HG03175 (cell line): ENCODE results near the gene DUSP15.
"Not testable (repeated sequence)": the region's sequence is repeated elsewhere in the genome, so short reads cannot be mapped to it uniquely, and the experiment has no call there.

ENCODE experiments used
- ATAC-seq: cut with Tn5 transposase; IDR thresholded peaks from one replicate; pipeline ENCODE4 v1.9.1; 2021; ENCODE audit warnings: mild to moderate bottlenecking, moderate library complexity; ENCODE audit not compliant: unreplicated experiment

DUSP15 gene

DNA sequence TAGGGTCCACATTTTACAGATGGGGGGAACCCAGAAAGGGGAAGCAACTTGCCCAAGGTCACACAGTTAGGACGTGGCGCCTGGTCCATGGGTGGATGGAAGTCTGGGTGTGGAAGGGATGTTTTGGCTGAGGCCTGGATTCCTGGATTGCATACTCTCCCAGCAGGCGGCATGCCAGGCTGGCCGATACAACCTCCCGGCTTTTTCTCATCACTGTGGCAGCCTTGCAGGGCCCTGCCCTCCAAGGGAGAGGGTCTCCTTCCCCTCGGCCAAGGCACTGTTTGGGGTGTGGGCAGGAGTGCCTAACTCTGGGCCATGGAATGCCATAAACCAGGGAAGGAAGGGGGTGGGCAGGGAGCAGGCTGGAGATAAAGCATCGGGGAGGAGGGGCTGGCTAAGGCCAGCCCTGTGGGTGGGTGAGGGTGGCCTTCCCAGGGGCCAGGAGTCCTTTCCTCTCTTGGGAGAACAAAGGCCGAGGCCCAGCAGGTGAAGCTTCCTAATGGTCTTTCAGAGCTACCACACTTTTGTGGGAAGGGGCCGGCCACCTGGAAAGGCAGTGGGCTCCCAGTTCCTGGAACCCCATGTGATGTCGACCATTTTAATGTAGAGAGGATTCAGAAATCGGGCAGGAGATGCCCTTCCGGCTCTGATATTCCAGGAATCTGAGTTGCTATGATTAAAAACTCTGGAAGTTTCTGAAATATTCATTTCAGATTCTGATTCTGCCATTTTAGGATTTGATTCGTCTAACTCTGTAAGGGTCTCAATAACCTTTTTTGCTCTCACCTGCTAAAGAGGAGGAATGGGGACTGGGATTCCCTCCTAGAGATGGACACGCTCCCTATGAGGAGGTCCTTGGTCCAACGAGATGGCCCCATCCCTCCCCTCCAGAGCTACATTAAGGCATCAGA lies 29.2 kb downstream of the DUSP15 start:
- no peak for ATAC-seq

DNA sequence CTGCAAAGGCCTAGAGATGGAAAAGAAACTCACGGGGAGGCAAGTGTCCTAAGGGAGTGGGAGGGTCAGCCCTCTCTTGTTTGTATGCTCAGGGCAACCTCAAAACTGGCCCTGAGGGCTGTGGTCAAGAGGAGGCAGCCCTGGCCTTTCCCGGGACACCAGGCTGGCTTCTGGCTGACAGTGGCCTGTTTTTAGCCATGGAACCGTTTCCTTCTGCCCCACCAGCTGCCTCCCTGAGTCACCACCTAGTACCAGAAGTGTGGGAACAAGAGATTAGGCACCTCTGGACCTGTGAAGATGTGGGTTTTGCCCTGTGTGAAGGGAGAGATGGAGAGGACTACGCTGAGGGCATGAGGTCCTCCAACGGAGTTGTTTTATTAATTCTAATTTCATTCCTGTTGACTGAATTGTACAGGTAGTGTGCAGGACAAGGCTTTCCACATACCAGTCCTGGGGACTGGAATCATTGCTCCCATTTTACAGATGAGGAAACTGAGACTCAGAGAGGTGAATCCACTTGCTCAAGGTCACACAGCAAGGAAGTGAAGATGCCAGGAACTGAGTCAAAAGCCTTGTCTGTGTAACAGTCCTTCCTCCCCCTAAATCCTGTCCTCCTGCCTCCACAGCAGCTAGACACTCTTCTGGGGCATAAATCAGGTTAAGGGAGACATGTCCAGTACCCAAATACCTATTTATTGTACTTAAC lies 30.4 kb downstream of the DUSP15 start:
- no peak for ATAC-seq

DNA sequence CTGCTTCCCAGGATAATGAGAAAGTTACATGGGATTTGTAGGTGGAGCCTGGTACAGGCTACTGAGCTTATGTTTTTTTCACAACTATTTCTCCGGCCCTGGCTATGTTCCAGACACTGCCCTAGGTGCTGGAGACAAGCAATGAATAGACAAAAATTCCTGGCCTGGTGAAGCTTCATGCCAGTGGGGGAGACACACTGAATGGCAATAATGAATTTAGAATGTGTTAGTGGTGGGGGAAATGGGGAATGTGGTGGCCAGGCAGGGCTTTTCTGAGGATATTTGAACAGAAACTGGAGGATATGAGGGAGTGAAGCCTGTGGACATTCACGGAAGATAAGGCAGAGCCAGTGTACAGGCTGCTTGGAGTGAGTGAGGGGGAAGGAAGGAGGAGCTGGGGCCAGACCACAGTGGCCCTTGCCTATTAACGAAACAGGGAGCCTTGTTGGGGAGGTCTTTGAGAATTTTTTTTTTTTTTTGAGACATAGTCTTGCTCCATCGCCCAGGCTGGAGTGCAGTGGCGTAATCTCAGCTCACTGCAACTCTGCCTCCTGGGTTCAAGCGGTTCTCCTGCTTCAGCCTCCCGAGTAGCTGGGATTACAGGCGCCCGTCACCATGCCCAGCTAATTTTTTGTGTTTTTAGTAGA lies 31.6 kb downstream of the DUSP15 start:
- ATAC-seq, result no peak

DNA sequence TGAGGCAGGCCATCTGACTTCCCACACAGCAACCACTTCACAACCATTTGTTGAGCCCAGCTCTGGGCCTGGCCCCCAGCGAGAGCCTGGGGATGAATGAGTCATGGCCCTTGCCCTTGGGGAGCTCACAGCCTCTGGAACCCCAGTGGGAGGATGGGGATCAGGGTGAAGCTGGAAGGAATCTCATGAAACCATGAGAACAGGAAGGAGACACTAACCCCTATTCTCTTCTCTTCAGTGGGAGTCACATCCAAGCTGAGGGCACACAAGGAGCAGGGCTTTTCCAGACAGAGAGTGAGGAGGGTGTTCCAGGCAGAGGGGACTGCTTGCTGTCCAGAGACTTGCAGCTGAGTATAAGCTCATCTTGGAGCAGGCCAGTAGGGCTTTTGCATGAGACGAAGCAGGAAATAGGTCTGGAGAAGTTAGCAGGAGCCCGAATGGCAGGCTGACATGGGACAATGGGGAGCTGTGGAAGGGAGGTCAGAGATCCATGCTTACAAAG lies 32.4 kb downstream of the DUSP15 start:
- no peak for ATAC-seq

DNA sequence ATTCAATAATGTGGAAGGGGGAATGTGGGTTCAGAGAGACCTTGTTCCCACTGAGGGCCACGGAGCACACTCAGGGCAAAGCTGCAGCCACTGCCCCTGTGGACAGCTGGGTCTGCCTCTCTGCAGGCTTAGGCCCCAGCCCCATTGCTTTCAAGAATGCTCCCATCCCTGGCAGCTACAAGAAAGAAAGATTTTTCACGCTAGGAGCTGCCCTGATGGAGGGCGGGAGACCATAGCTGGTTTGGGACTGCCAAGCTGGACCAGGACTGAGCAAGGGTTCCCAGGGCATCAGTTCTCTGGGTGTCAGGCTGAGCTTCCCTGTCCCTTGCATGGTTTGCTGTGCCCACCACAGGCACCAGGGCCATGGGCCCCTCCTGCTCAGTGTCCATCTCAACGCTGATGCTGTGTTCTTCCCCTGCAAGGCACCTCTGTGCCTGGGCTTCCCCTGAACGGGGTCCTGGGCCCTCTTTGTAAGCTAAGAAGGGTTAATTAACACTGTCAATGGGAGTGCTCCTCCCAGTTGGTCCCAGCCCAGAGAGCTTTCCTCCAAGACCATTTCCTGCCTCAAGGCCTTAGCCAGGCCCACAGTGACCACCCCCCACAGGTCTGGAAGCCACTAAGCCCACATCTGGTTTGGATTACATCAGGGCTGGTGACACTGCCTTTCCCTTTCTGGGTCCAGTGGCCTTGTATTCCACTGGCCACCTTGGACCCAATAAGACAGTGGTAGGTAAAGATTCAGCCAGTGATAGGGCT lies 33.3 kb downstream of the DUSP15 start:
- ATAC-seq, result no peak

DNA sequence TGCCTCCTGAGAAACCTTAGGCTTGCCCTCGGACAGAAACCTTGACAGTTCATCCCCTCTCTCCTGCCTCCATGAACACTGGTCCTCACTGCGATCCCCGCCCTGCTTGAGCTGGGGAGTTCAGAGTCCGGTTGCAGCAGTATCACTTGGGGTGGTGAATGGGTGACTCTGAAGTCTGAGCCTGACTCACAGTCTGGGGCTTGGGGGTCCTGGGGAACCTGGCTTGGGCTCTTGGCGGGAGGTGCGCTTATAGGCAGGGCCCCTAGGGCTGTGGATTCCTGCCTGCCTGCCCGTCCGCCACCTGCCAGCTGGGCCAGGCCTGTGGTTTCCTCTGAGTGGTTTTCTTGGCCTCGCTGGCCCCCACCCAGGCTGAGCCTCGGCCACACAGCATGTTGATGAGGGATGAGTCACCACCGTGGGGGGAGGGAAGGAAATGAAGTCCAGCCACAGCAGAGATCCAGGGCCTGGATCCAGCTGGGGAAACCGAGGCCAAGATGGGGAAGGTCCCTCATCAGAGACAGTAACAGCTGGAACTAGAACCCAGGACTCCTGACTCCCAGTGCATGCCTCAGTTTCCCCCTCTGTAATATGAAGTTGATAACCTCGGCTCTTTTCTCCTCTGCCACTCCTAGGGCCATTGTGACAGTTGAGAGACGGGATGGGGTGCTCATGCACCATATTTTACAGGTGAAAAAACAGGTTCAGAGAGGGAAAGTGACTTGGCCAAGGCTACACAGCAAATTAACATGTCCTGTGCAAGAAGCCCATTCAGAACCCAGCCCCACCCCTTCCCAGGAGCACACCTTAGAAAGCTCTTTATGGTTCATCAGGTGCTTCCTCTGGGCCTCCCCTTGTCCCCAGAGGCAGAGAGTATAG lies 34.1 kb downstream of the DUSP15 start:
- ATAC-seq, result no peak

DNA sequence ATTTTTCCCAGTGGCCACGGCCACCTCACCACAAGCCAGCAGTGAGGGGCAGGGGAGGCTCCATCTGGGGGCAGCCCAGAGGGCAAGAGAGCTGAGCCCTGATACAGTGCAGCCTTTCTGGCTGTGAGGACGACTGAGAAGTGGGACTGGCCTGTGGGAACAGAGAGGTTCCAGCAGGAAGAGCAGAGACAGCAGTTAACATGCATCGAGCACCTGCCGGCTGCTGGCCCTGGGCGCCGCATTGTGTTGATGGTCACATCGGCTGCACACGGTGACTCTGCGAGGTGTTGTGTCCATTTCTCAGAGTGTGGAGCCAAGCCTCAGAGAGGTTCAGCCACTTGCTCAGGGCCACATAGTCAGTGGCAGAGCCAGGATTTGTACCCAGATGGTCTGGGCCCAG lies 34.8 kb downstream of the DUSP15 start:
- ATAC-seq, result no peak

DNA sequence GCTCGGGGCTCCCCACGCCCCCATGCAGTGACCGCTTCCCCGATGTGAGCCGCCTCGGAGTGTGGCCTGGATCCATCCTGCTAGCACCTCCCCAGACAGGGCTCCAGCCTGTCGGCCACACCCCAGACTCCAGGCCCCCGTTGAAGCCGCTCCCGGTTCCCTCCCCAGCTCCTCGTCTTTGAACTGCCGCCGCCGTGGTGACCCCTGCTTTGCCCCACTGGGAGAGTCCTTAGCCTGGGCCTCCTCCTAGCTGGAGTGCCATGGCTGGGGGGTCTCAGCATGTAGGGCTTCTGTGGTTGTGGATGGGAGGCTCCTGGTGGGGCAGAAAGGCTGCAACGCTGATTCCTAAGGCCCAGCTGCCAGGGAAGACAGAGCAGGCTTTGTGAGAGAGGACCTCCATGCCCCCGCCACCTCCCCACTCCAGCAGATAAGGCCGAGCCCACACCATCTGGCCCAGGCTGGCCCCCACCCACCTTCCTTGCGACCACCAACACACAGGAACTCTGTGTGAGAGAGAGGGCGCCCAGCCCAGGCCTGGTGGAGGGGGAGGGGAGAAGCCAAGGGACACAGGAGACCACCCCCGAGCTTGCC lies 36.3 kb downstream of the DUSP15 start:
- ATAC-seq, result no peak

DNA sequence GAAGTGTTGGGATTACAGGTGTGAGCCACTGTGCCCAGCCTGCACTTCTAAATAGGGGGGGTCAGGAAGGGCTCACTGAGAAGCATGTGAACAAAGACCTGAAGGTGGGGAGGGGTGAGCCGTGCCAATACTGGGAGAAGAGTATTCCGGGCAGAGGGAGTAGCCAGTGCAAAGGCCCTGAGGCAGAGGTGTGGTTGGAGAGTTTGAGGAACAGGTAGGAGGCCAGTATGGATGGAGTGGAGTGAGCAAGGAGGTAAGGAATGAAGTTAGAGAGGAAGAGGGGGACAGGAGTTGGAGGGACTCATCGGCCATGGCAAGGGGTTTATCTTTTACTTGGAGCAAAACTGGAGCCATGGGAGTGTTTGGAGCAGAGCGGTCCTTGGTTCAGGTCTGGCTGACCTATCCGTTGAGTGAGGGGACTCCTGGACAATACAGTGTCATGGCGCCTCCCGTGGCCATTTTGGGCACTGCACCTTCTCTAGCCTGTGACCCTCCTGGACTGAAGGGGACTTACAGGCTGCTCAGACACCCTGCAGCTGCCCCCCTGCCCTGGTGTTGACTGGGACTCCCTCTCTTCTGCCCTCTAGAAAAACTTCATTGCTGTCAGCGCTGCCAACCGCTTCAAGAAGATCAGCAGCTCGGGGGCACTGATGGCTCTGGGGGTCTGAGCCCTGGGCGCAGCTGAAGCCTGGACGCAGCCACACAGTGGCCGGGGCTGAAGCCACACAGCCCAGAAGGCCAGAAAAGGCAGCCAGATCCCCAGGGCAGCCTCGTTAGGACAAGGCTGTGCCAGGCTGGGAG lies 37.0 kb downstream of the DUSP15 start:
- ATAC-seq, result no peak

DNA sequence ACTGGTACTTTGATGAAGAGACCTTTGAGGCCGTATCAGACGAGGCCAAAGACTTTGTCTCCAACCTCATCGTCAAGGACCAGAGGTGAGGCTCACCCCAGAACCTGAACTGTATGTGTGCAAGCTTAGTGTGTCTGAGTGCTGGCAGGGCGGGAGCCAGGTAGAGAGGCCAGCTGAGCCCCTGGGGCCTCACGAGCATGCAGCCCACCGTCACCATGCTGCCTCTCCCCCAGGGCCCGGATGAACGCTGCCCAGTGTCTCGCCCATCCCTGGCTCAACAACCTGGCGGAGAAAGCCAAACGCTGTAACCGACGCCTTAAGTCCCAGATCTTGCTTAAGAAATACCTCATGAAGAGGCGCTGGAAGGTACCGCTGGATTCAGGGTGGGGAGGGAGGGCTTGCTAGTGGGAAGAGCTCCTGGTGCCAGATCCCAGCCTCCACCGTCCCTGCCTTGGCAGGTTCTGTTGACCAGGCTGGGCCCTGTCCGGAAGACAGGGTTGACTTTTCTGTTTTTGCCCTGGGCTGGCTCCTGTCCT lies 38.5 kb downstream of the DUSP15 start:
- ATAC-seq, result no peak

DNA sequence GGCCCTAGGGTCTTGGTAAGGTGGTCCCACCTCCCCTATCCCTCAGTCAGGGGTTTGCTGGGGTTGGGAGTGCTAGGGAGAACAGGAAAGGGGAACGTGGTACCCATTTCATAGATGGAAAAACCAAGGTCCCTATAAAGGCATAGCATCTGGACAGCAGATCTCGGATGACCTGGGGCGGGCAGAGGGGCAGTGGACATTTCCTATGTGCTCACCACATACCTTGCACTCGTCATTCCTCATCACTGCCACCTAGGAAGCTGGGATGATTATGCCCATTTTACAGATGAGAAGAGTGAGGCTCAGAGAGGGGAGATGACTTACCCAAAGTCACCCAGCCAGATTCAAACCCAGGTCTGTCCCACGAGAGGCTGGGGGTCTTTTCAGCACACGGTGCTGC lies 39.1 kb downstream of the DUSP15 start:
- ATAC-seq, result no peak

DNA sequence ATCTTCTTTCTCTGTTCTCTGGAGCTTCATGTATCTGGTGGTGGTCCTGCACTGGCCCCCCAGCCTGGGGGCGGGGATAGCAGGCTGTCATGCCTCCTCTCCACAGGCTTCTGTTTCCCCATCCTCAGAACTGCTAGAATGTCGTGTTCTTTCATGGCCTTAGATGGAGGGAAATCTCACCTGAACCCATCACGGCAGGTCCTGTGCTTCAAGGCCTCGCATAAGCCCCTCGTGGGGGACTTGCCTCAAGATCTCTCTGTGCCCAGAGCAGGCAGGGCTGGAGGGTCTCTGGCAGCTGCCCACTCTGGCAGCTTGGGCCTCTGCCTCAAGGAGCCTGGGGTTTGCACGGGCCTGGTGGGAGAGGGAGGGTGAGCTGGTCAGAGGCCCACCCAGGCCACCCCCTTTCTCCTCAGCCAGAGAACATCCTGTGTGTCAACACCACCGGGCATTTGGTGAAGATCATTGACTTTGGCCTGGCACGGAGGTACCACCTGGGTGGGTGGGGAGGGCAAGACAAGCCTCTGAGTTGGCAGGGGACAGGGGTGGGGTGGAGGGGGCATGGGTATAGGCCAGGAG lies 39.8 kb downstream of the DUSP15 start:
- ATAC-seq, result no peak

DNA sequence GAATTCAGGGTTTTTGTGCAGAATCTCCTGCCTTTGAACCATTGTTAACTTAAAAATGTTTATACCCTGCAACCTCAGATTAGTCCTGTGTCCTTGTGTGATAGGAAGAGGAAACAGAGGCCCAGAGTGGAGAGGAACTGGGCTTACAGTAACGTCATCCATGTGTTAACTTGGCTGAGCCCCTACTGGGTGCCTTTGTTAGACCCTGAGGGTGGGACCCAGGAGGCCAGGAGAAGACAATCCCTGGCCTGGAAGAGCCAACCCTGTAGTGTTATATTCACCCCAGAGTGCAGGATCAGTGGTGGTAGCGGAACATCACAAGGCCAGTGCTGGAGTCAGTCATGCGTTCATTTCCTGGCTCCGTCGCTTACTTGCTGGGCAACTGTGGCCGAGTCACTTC lies 40.6 kb downstream of the DUSP15 start:
- ATAC-seq, result no peak

DNA sequence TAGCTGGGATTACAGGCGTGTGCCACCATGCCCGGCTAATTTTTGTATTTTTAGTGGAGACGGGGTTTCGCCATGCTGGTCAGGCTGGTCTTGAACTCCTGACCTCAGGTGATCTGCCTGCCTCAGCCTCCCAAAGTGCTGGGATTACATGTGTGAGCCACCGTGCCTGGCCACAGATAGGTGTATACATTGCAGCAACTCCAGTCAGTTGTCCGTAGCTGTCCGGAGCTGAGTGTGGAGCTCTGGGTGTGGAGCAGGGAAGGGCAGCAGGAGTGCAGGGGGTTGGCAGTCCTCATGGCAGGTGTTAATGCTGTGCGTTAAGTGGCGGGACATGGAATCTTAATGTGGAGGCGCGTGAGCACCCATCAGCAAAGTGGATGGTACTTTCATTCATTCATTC lies 42.3 kb downstream of the DUSP15 start:
- not testable (repeated sequence) for ATAC-seq

DNA sequence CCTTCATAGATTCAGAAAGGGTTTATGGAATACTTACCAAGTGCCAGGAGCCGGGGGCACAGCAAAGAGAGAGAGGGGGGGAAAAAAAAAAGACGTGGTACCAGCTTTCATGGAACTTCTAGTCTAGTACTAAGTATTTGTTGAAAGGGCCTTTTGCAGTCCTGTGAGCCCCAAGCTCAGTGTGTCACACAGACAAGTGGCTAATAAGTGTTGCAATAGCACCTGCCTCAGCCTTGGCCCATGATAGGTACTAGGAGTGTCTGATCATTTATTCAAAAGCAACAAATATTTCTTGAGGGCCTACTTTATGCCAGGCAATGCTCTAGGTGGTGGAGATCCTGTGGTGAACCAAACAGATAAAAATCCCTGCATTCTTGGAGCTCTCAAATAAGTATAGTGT lies 43.3 kb downstream of the DUSP15 start:
- ATAC-seq, result no peak

DNA sequence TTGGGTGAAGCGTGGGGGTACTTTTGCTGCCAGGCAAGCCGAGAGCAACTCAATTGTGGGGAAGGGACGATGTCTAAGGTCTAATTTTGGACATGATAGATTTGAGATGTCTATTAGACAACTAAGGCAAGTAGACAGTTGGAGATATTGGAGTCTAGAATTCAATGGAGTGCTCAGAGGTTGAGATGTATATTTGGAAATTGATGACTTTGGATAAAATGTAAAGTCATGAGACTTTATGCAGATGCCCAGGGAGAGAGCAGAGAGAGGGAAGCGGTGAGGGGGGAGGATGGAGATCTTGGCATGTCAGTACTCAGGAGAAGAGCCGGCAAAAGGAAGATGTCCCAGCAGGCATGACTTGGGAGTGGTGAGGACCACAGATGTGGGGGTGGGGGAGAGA lies 44.3 kb downstream of the DUSP15 start:
- no peak for ATAC-seq

DNA sequence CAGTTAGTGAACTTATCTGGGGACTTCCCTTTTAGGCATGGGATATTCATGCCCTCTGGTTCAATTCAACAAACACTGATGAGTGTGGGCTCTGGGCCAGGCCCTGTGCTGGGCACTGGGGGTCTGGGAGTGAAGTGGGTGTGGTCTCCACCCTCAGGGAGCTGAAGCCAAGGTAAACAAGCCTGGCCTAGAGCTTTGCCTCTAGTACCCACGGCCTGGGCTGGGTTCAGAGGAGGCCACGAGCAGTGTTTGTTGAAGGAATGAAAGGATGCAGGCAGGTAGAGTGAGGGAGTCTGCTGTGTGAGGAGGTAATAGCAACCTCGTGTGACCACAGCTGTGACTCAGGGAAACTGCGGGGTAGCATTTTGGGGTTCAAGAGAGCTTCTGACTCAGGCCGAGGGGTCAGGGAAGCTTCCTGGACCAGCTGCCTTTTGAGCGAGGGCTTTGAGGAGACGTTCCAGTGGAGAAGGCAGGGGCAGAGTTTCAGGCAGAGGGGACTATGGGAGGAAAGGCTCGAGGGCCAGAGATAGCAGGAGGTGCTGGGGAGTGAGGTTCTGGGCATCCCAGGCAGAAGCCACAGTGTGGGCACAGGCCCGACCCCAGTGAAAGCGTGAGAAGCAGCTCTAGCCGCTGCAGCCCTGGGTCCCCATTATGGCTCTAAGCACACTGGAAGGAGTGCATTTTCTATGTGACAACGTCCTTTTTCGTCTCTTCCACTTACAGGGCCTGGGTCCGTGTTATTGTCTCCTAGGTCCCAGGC lies 45.6 kb downstream of the DUSP15 start:
- no peak for ATAC-seq
